GM19455 (cell line): ENCODE results near the gene KRT24.
"Not testable (repeated sequence)": the region's sequence is repeated elsewhere in the genome, so short reads cannot be mapped to it uniquely, and the experiment has no call there.

ENCODE experiments used
- ATAC-seq: cut with Tn5 transposase; IDR thresholded peaks from one replicate; pipeline ENCODE4 v1.9.1; 2021; ENCODE audit not compliant: unreplicated experiment

The KRT24 gene

DNA sequence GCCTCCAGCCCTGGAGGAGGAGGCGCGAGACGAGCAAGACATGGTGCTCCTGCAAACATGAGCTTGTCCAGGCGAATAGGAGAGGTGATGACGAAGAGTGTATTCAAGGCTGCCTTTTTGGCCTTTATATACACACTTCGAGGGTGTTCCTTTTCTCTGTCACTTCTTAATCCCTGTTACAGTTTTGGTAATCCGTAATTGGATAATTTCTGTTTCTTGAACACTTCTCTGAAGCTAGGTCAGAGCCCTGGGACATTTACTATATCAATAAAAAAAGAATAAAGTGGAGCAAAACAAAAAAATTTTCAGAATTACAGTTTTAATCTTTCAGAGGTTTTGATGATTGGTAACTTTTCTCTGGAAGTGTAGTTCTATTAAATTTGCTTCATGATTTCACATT is at the start of gene KRT24:
TSS of gene KRT24 (minus strand) at position 101 of the 400 bp plus-strand sequence. CDS start at position 42, 59 bp downstream.
- no peak for ATAC-seq

DNA sequence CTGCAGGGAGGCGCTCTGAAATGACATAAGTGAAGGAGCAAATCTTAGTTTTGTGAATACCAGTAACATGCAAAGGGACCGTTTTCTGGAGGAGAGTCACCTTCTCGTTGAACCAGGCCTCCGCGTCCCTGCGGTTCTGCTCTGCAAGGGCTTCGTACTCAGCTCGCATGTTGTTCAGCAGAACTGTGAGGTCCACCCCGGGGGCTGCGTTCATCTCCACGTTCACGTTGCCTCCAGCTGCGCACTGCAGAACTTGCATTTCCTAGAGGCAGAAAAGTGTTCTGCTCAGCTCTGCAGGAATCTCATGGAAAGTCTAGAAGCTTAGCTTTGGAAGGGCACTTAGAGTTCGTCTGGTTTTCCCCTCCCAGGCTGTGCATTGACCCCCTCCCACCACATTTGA is 47.5 kb upstream of the KRT24 start:
- no peak for ATAC-seq

DNA sequence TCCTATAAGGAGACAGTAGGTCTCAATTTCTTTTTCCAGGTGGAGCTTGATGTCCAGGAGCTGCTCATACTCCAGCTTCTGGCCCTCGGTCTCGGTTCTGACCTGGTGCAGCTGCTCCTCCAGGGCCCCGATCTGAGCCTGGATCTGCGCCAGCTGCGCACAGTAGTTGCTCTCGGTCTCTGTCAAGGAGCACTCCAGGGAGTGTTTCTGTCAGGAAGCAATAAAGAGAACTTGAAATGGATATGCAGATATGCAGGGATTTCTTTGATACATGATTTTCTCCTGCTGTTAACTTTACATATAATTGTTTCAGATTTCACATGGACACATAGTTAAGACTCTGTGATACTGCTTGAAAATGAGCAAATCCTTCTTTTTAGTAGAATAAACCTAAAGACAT is 46.8 kb upstream of the KRT24 start:
- ATAC-seq = no peak

DNA sequence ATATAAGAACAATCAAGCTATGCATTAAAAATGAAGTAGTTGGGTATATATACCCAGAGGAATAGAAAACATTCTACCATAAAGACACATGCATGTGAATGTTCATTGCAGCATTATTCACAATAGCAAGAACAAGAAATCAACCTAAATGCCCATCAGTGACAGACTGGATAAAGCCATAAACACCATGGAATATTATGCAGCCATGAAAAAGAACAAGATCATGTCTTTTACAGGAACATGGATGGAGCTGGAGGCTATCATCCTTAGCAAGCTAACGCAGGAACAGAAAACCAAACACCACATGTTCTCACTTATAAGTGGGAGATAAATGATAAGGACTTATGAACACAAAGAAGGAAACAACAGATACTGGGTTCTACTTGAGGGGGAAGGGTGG is 45.1 kb upstream of the KRT24 start:
- ATAC-seq = not testable (repeated sequence)

DNA sequence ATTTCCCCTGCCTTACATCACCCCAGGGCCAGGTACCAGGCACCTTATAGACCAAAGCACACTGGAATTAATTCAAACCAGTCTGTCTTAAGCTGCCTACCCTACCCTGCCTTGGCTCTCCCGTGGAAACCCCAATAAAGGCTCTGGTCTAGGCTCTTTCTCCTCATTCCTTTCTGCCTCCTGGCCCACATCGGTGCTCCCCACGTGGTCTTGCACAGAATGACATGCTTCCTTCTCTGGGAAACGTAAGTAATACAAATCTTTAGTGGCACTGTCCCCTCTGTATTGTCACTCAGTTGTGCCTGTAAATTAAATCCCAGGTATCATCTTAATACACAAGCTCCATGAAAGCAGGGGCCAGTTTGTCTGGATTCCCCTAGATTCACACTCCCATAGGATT is 35.0 kb upstream of the KRT24 start:
- ATAC-seq = no peak

DNA sequence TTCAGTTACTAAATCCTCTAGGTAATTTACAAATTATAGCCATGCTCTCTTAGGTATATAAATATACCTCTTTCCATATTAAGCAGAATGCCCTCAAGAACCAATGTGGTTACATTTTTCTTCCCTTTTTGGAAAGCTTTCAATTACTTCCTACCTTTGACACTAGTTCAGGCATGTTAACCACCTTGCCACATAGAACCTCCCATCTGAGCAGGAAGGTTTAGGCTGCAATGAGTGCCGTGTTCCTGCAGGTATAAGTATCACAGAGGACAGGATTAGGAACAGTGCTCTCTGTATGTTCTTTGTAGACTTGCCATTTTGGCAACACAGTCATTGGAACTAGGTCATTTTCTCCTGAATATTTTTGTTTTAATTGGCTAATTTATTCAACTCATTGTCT is 31.5 kb upstream of the KRT24 start:
- no peak for ATAC-seq

DNA sequence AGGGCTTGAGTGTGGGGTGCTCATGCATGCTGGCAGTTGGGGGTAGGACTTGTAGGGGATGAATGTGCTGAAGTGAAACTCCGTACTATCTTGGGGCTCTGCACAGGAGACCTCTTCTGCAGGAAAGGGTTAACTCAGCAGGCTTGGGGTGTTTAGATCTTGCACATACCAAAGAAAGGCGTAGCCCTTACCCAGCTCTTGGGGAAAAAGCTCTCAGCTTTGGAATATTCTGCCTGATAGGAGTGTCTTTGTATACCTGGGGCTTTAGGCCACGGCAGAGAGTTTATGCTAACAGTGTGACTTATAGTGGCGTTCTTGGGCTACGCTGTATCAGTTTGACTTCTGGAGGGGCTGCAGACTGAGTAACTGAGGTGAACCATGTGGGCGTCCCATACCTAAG is 30.5 kb upstream of the KRT24 start:
- ATAC-seq = no peak

DNA sequence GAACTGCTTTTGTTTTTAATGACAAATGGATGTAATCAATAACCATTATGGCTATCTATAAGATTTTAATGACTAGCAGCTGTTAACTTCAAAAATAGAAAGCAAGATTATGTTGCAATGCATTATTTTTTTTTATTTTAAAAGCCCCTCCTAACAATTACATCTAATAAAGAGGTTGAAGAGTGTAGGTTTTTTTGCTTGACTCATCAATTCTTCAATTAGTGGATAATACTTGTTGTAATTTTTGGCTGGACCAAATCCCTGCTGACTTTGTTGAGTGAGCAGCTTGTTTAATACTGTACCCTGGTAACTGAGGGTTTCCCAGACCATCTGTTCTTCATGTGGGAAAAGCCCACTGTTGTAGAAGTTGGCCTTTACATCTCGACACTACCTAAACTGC is 27.4 kb upstream of the KRT24 start:
- no peak for ATAC-seq

DNA sequence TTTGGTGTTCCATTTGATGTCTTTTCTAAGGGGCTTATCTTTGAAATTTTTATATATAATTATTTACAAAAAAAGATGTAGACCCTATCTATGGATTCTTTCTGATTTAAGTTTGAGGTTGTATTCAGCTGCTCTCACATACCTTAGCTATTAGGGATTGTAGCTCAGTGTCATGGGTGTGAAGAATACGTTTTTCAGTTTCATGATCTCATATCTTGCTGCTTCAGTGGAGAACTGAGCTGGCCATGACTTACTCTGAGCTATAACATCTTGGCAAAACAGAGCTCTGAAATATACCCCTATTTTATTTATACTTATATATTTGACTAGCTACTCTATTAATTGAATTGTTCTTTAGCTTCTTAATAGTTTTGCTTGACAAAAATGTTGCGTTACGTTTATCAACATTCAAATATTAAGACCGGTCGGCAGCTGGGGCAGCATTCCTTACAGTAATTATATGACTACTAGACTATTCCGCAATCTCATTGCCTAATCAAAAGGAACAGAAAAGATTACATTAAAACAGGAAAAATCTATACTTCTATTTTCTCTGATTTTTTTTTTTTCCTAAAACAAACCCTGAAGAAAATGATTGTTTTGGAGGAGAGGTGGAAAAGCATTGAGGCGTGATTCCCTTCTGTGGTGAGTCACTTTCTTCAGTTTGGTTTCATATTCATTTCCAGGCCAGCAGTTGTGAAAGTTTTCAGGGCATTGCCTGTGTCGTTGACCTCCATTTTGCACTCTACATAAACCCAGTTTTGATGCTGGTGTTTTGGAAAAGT is 24.1 kb upstream of the KRT24 start:
- ATAC-seq = no peak

DNA sequence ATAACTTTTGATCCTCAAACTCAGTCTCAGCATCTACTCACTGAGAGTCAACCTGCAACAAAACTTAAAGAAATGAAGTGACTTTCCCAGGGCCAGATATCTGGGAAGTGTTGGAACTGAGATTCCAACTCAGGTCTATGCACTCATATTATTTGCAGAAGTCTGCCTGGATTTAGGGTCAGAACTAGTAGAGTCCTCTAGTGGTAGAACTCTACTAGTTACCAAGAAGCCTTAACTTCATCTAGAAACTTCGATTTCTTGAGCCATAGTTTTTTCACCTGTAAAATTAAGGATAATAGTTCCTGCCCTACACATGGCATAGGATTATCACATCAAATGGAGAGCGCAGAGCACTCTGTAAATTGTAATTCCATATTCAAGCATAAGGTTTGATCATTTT is 23.4 kb upstream of the KRT24 start:
- ATAC-seq = no peak

DNA sequence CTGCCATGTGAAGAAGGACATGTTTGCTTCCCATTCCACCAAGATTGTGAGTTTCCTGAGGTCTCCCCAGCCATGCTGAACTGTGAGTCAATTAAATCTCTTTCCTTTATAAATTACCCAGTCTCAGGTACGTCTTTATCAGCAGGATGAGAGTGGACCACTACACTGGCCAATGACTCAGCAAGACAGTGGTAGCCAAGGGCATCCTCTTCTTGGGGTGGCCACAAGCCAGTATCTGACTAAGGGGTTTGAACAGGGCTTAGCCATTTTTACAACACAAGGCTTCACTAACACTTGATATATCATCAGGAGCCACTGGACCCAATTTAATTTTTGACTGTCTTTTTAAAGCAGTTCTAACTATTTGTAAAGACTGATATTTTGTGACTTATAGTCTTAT is 21.1 kb upstream of the KRT24 start:
- ATAC-seq = no peak

DNA sequence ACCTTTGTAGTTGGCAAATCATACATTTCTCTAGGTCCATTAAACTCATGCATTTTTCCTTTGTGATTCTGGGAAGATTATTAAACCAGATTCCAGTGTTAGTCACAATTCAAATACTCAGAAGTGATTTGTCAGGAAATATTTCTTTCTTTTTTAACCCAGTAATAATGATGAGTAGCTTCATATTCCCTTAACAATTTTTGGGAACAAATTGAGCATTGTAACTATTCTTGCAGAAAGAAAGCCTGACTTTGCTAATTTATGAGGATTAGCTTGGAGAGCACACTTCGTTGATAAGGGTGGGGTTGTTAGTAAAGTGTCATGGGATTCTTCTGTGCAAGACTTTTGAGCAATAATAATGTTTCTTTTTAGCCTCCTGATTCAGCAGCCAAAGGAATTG is 18.7 kb upstream of the KRT24 start:
- no peak for ATAC-seq

DNA sequence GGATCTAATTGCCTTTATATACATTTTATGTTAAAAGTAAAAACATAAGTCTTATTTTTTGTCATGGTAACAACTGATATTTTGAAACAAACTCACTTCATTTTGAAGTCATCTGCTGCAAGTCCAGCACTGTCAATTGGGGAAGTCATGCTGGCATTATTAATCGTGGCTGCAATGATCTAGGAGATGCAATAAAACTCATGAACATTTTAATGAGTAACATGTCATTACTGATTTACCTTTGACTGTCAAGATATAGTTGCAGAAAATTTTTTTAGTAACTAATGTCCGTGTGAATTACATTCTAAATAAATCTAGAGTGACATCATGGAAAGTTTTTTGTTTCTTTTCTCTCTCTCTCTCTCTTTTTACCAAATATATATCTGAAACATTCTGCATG is 17.3 kb upstream of the KRT24 start:
- ATAC-seq = no peak

DNA sequence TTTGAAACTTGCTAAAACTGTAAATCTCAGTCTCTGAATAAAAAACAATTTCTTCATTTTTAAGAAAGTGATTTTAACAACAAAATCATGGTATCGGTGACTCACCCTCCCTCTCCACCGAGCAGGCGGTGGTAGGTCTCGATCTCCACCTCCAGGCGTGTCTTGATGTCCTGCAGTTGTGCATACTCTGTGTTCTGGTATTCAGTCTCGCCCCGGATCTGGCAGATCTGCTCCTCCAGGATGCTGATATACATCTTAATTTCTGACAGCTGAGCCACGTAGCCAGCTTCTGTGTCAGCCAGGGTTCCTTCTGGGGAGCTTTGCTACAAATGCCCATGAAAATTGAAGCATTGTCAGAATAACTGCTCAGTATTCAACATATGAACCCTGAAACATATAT is 15.4 kb upstream of the KRT24 start:
- no peak for ATAC-seq

DNA sequence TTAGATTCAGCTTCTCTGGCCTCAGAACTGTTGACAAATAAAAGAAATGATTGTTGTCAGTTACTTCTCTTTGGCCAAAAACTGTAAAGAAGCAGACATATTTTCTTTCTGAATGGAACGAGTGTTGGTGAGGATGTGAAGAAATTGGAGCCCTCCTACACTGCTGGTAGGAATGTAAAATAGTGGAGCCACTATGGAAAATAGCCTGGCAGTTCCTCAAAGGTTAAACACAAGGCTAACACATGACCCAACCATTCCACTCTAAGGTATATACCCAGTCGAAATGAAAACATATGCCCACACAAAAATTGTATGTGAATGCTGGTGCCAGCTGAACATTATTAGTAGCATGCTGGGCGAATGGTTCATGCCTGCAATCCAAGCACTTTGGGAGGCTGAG is 14.2 kb upstream of the KRT24 start:
- ATAC-seq = no peak

DNA sequence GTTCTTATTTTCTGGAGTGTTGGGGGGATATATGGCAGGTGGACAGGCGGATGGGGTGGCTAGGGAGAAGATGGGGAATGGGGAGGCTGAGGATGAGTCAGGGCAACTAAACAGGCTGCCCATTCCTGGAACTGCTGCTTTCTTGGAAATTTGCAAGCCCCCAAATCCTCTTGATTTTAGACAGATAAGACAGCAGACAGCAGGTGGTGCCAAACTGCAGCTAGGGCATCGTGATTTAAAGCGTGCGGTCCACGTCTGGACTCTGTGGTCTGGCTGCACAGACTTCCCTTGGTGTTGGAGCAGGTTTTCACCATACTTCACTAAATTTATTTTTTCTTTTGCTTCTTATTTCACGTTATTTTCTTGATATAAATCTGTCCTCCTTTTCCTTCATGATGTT is 10.9 kb upstream of the KRT24 start:
- ATAC-seq = no peak

DNA sequence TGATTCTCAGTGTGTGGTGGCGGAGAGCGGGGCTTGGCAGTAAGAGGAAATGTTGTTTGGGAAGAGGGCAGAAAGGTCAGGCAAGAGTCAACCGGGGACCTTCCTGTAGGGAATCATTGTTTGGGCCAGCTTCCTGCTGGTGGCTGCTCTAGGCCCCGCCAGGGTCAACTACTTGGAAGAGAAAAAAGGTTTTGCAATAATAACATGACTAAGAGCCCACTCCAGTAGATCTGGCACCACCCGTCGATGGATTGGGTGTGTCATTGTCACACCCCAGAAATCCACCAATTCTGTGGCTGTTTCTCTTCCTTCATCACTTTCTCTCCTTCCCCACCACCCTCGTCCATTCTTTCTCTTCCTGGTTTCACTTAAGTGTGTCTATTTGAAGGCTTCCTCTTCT is 4.2 kb upstream of the KRT24 start:
- no peak for ATAC-seq

DNA sequence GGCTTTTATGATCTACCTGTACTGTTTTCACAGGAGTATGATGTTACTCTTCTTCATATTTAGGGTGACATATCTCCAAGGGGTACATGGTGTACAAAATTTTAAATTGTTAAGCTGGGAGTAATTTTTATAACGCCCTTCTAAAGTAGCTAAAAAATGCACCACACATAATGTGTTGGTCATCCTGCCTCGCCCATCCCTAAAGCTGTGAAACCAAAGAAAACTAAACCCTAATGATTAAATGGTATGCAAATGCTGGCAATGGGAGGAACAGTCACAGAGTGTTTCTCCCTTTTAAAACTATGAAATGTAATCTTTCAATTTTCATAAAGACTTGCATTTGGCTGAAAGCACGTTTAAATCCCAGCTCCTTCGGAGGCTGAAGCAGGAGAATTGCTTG is 2.0 kb upstream of the KRT24 start:
- no peak for ATAC-seq

DNA sequence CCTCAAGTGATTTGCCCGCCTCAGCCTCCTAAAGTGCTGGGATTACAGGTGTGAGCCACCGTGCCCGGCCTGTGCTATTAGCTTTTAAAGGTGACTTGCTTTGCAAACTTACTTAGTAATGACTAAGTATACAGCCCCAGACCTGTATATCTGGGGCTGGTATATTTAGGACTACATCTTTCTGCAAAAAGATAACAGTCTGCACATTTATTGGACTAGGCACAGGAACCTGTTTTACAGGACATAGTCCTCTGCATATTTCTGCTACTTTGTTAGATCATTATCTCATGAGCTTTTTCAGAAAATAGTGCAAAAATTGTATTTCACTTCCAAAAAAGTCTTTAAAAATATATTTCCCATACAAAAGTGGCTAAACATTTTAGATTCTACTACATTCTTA is 1.3 kb downstream of the KRT24 start:
- ATAC-seq = no peak

DNA sequence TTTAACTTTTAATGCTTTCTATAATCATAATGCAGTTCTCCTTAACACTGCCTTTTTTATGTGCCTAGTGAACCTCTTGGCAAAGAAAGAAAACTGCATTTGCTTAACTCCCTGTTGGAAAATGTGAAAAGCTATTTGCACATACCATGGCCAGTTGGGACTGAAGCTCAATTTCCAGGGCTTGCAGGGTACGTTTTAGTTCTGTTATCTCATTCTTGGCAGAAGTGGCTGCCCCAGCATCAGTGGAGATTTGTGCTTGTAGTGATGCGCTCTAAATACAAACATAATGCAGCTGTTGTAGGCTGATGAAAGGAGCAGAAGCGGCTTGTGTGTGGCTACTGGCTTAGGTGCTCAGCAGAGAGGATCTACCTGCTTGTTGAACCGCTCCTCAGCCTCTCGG is 3.7 kb downstream of the KRT24 start:
- no peak for ATAC-seq

DNA sequence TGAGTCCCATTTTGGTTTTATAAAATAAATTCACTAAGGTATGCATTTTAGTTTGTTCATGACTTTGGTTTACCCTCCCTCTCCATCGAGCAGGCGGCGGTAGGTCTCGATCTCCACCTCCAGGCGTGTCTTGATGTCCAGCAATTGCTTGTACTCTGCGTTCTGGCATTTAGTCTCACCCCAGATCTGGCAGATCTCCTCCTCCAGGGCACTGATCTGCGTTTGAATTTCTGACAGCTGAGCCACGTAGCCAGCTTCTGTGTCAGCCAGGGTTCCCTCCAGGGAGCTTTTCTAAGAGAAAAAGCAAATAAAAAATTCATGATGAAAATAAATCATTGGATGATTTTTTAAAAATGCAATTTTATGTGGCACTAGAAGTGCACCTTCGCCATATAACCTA is 4.2 kb downstream of the KRT24 start:
- no peak for ATAC-seq

DNA sequence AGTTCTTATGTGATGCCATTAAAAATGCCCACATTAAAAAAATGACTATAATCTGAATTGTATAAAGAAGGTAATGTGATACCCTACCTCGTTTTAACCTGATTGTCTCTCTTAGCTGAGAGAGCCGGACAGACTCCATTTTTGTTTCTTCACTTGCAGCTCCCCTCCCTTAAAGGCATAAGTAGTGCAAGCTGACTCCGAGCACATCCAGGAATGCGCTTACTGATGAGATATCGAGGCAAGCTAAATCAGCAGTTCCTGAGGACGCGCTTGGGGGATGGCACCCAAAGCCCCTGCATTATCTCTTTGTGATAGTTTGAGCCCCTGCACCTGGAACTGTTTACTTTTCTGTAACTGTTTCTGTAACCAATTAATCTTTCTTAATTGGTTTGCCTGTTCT is 6.3 kb downstream of the KRT24 start:
- no peak for ATAC-seq

DNA sequence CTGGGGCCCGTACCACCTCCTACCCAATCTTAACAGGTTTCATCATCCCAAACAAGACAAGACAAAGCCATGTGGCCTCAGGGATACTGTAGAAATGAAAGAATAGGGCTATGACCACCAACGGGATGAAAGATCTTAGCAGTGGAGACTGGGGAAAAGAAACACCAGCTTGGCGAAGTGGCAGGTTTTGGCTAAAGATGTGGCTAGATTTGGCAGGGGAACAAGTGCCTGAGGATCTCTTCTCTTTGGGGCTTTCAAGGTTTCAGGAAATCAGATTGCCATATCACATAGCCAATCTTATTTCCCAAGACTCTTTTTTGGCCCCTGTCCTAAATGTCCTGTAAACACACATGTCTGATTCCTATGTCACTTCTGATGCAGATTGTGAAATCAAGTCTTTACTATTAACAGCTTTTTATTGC is 6.9 kb downstream of the KRT24 start:
- ATAC-seq = no peak
